ENCODE measurements around the gene ZNF518A. TPM values are rescaled to one million over a fixed set of nuclear protein-coding genes. Genes with fewer than 3 reads are reported as not detected.

ZNF518A gene
- total and polyA plus RNA-seq, 2 of the 13 experiments (the other 11 are each of a cell fraction or from before 2014, with no cell fraction given): 21.7 to 37.1 TPM

- TF ChIP-seq CREB1 (IDR thresholded peaks at IDR 0.05) (peak; percentile 64), CREB1 (CRISPR knock-in tag; IDR thresholded peaks at IDR 0.05) (peak; percentile 87), SMYD3 (CRISPR knock-in tag; IDR thresholded peaks at IDR 0.05) (peak; percentile 85; the same call in 1 of the 2 replicates), ZNF383 (CRISPR knock-in tag; IDR thresholded peaks at IDR 0.05; ENCODE audit: borderline replicate concordance) (peak; percentile 86; the same call in 1 of the 2 replicates), ZMAT5 (CRISPR knock-in tag; IDR thresholded peaks at IDR 0.05; ENCODE audit: borderline replicate concordance, low read depth) (no peak), ZXDC (CRISPR knock-in tag; IDR thresholded peaks at IDR 0.05) (peak; percentile 93), ZNF143 (CRISPR knock-in tag; IDR thresholded peaks at IDR 0.05) (peak; percentile 45; the same call in 1 of the 2 replicates), ZNF251 (CRISPR knock-in tag; IDR thresholded peaks at IDR 0.05) (peak; percentile 22; the same call in 1 of the 2 replicates), ASH2L (IDR thresholded peaks at IDR 0.05; ENCODE audit: insufficient read length, low read depth, low read length) (peak; percentile 90), ETS1 (CRISPR knock-in tag; IDR thresholded peaks at IDR 0.05) (no peak), AKNA (CRISPR knock-in tag; IDR thresholded peaks at IDR 0.05; ENCODE audit: borderline replicate concordance) (0 out of 2 replicates have a peak, but pooled peaks have one; percentile 18), ZNF775 (CRISPR knock-in tag; IDR thresholded peaks at IDR 0.05; ENCODE audit: borderline replicate concordance) (no peak), ZNF644 (CRISPR knock-in tag; IDR thresholded peaks at IDR 0.05; ENCODE audit: low read depth) (peak; percentile 75; the same call in 1 of the 2 replicates), RFXAP (CRISPR knock-in tag; IDR thresholded peaks at IDR 0.05; ENCODE audit: borderline replicate concordance) (peak; percentile 79), SCMH1 (CRISPR knock-in tag; IDR thresholded peaks at IDR 0.05; ENCODE audit: borderline replicate concordance) (no peak), SMARCE1 (IDR thresholded peaks at IDR 0.05; ENCODE audit: borderline replicate concordance) (no peak), NPAS2 (CRISPR knock-in tag; IDR thresholded peaks at IDR 0.05; ENCODE audit: borderline replicate concordance) (no peak), NKX3-1 (CRISPR knock-in tag; IDR thresholded peaks at IDR 0.05) (no peak; the same call in 1 of the 2 replicates), ZZZ3 (CRISPR knock-in tag; IDR thresholded peaks at IDR 0.05; ENCODE audit: borderline replicate concordance) (peak; percentile 92; the same call in 1 of the 2 replicates), ZNF256 (CRISPR knock-in tag; conservative IDR thresholded peaks at IDR 0.05) (no peak)
These were observed at the start of gene ZNF518A (continued) for GRCh38 chr10:96129387-96130325.
